ENCODE results near the gene ATAT1.

Gene ATAT1

DNA sequence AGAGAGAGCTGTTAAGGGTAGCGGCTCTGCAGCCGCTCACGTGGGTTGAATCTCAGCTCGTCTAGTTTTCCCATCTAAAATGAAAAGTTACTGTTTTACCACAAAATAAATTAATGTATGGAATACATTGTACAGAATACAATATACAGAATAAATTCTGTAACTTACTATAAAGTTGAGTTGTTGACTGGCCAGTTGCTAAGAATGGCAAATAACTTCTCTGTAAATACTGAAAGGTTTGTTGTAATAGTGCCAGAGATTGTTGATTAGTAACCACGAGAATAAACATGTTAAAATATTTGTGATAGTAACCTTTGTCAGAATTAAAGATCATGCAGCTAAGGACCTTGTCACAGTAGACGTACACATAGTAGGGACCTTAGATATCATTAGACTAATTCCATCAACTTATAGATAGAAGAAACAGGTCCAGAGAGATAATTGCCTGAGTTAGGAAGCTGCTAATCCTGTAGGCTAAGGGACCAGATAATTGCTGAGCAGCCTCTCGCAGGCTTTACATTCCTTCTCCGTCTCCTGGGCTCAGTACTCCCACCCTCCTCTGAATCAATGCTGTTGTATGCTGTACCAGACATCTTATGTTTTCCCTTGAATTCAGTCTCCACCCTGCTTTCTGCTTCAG lies 64.7 kb downstream of the ATAT1 start:
- no peak for DNase-seq (ENCODE audit: low spot score)
- TF ChIP-seq, protein P1, sequence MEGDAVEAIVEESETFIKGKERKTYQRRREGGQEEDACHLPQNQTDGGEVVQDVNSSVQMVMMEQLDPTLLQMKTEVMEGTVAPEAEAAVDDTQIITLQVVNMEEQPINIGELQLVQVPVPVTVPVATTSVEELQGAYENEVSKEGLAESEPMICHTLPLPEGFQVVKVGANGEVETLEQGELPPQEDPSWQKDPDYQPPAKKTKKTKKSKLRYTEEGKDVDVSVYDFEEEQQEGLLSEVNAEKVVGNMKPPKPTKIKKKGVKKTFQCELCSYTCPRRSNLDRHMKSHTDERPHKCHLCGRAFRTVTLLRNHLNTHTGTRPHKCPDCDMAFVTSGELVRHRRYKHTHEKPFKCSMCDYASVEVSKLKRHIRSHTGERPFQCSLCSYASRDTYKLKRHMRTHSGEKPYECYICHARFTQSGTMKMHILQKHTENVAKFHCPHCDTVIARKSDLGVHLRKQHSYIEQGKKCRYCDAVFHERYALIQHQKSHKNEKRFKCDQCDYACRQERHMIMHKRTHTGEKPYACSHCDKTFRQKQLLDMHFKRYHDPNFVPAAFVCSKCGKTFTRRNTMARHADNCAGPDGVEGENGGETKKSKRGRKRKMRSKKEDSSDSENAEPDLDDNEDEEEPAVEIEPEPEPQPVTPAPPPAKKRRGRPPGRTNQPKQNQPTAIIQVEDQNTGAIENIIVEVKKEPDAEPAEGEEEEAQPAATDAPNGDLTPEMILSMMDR (IDR thresholded peaks at IDR 0.05; ENCODE audit: borderline replicate concordance, control extremely low read depth, extremely low read depth, insufficient read depth, missing control alignments): no peak
- in situ Hi-C loops (cut with MboI; ENCODE audit: low sequenced_read_pairs, unreplicated experiment): no loop called here

Data from GM13976 (cell line).